H1 (cell line): ENCODE results near the gene PANX1. TPM values are rescaled to one million over a fixed set of nuclear protein-coding genes. Genes with fewer than 3 reads are reported as not detected.

ENCODE experiments used
- MAX ChIP-seq: IDR thresholded peaks from 2 replicates; pipeline ENCODE4 v1.6.1; 2012; ENCODE audit warnings: inconsistent platforms
- USF2 ChIP-seq: IDR thresholded peaks from 2 replicates; pipeline ENCODE4 v1.6.1; 2011; ENCODE audit warnings: low read length, improper control_type of control experiment
- polyA plus RNA-seq, 7 experiments: library from polyadenylated mRNA; depleted of rRNA in 3 of 7; stranded (reverse) in 5 of 7; unstranded in 2 of 7; fragments of >200 nt in 5 of 7; fragments of 200-250 nt in 2 of 7; gene quantifications; 1 replicate in 5 of 7; 2 replicates in 1 of 7; 4 replicates in 1 of 7; pipeline versions ENCODE4 v1.2.1 to v1.2.3, GENCODE V29; 2011 to 2013; ENCODE audit warnings: missing spikeins in 2 of 7, mixed read lengths in 2 of 7
- total RNA-seq: library from RNA; stranded (reverse); fragmentation: NEBNext Ultra II Directional; extraction: Animal tissue kit (Norgen Biotek cat#: 25700); gene quantifications from 2 replicates; pipeline ENCODE4 v1.2.1, GENCODE V29; 2021

Gene PANX1
- total and polyA plus RNA-seq, 2 of the 8 experiments (the other 6 are each of a cell fraction or from before 2014, with no cell fraction given), result 15.9 to 35.2 TPM

GRCh38 chr11:94140154-94140655 lies 11.6 kb downstream of the PANX1 start (continued):
- TF ChIP-seq MAX (no peak), USF2 (no peak)
- TF ChIP-seq, all 59 proteins: peak for 0
